GM21423 (cell line): ENCODE measurements around the gene ABCB6.
A peak's percentile ranks its signal among the peaks of the same experiment; 100 is the strongest.
"Not testable (repeated sequence)": the region's sequence is repeated elsewhere in the genome, so short reads cannot be mapped to it uniquely, and the experiment has no call there.

Source experiments
- ATAC-seq: cut with Tn5 transposase; IDR thresholded peaks from one replicate; pipeline ENCODE4 v1.9.1; 2021; ENCODE audit warnings: mild to moderate bottlenecking, moderate library complexity; ENCODE audit not compliant: unreplicated experiment

ABCB6 gene

GRCh38 chr2:219214141-219214540, 4.6 kb downstream of the ABCB6 start:
- no peak for ATAC-seq

- ATAC-seq = no peak
These were observed 5.2 kb downstream of the ABCB6 start for GRCh38 chr2:219213486-219214071.

DNA sequence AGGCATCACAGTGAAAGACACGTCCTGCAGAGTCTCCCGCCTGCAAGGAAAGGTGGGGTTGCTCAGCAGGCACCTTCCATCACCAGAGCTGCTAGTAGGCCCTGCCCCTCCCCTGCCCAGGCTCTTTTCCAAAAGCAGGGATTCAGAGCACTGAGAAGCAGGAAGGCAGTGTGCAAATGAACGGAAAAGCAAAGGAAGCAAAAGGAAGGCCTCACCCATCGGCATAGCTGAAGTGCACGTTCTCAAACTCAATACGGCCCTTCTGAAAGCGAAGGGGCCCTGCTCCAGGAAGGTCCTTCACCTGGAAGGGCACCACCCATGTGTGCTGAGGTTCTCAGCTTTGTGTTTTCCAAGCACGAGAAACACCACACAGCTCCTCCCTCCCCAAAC, 5.7 kb downstream of the ABCB6 start:
- no peak for ATAC-seq

DNA sequence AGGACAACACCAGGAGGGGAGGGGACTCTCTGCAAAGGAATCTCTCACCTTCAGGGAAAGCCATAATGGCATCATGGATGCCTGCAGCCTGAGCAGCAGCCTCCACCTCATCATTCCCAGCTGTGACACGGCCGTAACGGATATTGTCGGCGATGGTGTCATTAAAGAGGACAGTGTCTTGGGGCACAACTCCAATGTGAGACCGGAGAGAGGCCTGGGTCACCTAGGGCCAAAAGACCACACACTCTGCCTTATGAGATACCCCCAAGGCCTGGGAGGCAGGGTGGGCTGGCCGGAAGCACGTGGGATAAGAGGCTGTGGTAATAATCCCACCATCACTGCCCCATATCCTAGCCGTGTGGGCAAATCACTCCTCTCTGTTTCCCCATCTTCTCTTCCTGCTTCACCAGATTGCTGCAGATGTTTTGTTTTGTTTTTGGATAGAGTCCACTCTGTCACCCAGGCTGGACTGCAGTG, 7.8 kb downstream of the ABCB6 start:
- ATAC-seq = no peak

GRCh38 chr2:219210196-219210885, 8.4 kb downstream of the ABCB6 start:
- ATAC-seq = no peak

DNA sequence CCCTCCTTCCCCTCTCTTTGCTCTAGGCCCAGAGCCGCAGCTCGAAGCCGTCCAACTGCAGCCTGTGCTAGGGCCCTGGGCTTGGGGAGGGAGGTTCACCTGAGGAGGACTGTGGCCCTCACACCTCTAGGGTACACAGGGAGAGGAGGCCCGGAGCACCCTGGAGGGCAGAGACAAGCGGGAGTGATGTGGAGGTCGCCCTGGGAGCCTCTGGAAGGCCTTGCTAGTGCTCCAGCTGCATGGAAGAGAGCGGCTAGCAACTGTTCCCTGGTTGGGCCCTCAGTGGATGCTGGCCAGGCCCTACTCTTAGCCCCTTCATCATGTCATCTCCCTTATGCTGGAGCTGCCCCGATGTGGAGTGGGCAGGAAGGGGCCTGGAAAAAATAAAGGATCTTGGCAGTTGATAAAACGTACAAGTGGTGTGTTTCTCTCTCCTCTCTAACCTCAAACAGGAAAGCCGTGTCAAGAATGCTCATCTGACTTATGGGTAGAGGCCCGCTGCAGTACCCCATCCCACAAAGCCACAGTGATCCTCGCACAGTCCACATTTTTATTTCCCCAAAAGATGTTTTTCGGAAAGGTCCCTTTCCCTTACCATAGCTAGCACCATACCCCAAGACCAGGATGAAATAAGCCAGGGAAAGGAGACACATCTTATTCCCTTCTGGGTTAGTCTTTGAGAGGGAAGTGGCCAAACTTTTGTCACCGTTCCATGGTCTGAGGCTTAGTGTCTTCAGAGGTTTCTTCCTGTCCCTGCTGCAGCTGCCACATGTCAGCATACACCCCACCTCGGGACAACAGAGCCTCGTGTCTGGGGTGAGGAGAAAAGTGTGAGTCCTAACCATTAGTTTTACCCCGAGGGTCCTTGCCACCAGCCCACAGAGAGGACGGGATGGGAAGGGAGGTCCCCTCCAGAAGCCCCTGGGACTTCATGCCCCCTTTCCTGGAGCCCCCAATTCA, 9.2 kb downstream of the ABCB6 start:
- no peak for ATAC-seq

DNA sequence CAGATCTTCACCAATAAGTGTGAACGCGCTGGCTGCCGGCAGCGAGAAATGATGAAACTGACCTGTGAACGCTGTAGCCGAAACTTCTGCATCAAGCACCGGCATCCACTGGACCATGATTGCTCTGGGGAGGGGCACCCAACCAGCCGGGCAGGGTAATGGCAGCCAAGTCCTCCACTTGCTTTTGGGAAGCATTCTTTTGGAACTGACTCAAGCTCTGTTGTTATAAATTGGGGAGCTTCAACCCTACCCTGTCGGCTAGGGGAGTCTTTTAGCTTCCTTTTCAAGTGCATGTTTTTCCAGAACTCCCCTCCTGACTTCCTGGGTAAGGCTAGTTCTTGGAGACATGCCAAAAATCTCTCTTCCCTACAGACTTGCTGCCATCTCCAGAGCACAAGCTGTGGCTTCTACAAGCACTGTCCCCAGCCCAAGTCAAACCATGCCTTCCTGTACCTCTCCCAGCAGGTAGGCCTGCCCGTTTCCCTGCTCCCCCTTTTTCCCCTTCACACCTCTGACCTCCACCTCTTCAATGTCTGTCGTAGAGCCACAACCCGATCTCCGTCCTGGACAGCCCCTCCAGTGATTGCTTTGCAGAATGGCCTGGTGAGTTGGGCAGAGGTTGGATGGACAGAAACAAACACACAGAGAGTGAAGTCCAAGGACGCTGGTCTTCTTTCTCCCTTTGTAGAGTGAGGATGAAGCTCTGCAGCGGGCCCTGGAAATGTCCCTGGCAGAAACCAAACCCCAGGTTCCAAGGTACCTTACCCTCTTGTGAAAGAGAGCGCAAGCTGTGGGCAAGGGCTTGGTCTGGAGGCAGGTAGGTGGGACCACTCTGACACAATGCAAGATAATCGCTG, 10.6 kb downstream of the ABCB6 start:
- ATAC-seq = no peak

DNA sequence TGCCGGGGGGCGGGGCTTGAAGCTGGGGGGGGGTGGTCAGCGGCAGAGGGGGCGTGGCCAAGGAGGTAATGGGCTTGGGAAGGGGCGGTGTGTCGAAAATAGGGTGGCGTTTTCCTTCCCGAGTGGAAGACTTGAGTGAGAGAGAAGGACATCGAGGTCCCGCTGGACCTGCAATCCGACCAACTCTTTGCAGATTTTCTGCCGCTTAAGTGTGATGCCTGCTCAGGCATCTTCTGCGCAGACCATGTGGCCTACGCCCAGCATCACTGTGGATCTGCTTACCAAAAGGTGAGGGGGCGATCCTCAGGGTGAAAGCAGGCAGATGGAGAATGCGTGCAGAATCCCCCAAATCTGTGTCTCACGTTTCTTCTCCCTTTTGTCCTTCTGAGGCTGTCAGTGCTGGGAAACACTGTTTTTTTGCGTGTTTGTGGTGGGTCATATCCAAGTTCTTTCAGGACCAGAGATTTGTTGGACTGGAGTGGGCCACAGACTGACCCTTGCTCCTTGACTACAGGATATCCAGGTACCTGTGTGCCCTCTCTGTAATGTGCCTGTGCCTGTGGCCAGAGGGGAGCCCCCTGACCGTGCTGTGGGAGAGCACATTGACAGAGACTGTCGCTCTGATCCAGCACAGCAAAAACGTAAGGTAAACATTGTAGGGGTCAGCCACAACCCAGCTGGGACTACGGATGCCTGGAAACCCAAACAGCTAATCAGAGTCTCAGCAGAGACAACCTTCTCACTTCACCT, 11.4 kb downstream of the ABCB6 start:
- ATAC-seq = no peak

- ATAC-seq = peak; percentile 95
These were observed 12.2 kb downstream of the ABCB6 start, which contains the start of gene ZFAND2B for GRCh38 chr2:219206328-219207133. ZFAND2B (plus strand) TSS chr2:219206782; CDS start chr2:219206988, 206 bp downstream.

GRCh38 chr2:219205981-219206327, 12.8 kb downstream of the ABCB6 start:
- ATAC-seq = no peak

DNA sequence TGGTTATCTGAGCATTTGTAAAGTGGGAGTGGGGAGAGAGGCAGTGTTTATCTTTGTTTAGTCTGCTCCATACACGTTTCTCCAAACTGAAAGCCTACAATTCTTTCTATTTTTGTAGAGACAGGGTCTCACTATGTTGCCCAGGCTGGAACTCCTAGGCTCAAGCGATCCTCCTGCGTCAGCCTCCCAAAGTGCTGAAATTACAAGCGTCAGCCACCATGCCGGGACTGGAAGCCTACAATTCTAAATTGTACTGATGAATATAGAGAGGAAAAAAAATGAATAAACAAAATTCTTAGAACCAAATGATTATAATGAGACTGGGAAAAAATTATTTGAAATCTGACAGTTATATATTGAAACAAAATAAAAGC, 13.6 kb downstream of the ABCB6 start:
- no peak for ATAC-seq

GRCh38 chr2:219204425-219205164, 14.2 kb downstream of the ABCB6 start:
- no peak for ATAC-seq

DNA sequence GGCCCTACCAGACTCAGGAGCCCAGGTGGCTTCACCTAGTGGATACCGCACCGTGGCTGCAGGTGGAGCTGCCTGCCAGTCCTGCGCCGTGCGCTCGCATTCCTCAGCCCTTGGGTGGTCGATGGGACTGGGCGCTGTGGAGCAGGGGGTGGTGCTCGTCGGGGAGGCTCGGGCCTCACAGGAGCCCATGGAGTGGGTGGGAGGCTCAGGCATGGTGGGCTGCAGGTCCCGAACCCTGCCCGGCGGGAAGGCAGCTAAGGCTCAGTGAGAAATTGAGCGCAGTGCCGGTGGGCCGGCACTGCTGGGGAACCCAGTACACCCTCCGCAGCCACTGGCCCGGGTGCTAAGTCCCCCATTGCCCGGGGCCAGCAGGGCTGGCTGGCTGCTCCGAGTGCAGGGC, 17.4 kb downstream of the ABCB6 start:
- ATAC-seq = not testable (repeated sequence)

- not testable (repeated sequence) for ATAC-seq
These were observed 18.0 kb downstream of the ABCB6 start for GRCh38 chr2:219200502-219201326.

DNA sequence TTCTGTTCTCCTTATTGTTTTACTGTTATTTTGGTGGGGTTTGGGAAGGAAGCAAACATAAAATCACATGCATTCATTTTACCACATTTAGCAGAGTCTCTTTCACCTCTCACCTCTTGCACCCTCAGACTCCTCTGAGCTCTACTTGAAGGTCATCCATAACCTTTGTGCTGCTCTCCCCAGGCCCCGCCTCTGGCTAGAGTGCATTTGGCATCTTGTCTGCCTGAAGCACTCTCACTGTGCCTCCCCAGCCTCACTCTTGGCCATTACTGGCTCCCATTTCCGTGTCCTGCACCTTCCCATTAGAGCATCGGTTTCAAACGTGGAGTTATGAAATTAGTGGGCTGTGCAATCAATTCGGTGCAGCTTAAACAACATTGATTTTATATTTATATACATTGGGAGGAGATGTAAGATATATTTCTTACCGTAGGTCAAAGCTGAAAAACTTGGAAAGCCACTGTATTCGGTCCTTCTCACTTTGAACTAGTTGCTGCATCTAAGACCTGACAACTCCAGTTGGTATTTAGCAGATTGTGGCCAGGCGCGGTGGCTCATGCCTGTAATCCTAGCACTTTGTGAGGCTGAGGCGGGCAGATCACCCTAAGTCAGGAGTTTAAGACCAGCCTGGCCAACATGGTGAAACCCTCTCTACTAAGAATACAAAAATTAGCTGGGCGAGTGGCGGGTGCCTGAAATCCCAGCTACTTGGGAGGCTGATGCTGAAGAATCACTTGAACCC, 19.1 kb downstream of the ABCB6 start:
- ATAC-seq = no peak

GRCh38 chr2:219198974-219199373, 19.8 kb downstream of the ABCB6 start:
- ATAC-seq = no peak

GRCh38 chr2:219197388-219197787, 21.4 kb downstream of the ABCB6 start:
- ATAC-seq = no peak
